ENCODE results near the gene MMD.
"Not testable (repeated sequence)": the region's sequence is repeated elsewhere in the genome, so short reads cannot be mapped to it uniquely, and the experiment has no call there.

The MMD gene

GRCh38 chr17:55409030-55409800 is 12.4 kb downstream of the MMD start:
- no peak for TF ChIP-seq CTCF (IDR thresholded peaks at IDR 0.05; ENCODE audit: insufficient read depth, low read length, poor library complexity, severe bottlenecking)
- Histone ChIP-seq H3K36me3 (ENCODE audit: control insufficient read depth, insufficient read depth, low read length) (peaks cover 16% of the 10 kb centered on the region), H3K27me3 (replicated peaks; ENCODE audit: control insufficient read depth, insufficient read depth, low read length) (no peaks in the 10 kb centered on the region), H3K4me3 (replicated peaks; ENCODE audit: low read depth, low read length) (no peak overlapping the region)
- no peak for DNase-seq (ENCODE audit: extremely low read depth, insufficient read length)

DNA sequence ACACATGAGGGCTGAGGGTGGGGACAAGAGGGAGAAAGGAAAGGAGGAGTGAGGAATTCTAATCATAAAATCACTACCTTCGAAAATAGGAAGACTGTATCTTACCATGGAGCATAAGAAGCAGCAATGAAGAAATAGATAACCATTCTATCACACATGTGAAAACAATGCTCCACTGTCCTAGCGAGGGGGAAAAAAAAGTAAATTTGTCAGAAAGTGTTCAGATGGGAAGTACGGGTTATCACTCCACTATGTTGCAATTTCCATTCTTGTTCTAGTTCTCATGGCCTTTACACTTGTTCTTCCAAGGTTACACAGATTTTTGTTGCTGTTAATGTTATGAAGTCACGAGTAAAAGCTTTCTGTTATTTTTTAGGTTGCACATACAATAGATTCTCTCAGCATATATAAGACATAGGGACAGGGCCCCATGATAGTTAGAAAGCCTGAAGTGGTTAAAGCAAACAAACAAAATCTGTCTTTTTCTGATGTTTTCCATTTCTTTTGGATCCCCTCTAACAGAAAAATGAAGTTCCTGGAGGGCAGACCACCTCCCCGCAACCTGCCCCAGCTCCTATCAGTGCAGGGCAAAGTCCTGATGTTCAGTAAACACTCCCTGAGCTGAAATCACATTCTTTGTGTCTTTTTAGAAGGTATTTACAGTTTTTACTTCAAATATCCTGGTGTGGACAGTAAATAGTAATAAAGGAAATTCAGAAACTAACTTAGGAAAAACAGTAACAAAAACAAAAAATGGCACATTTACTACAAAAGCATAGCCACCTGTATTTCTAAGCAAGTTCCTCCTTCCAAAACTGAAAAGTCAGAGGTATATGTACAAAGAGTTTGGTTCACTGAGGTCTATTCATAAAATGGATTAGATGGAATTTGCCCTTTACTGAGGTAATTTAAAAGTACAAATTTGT is 13.7 kb downstream of the MMD start:
- no peak overlapping the region for H3K4me3 ChIP-seq (replicated peaks; ENCODE audit: low read depth, low read length)
- no peak for DNase-seq (ENCODE audit: extremely low read depth, insufficient read length)
- no peak for TF ChIP-seq CTCF (IDR thresholded peaks at IDR 0.05; ENCODE audit: insufficient read depth, low read length, poor library complexity, severe bottlenecking)
- no peaks in the 10 kb centered on the region for H3K27me3 ChIP-seq (replicated peaks; ENCODE audit: control insufficient read depth, insufficient read depth, low read length)
- peaks cover 15% of the 10 kb centered on the region for H3K36me3 ChIP-seq (ENCODE audit: control insufficient read depth, insufficient read depth, low read length)

DNA sequence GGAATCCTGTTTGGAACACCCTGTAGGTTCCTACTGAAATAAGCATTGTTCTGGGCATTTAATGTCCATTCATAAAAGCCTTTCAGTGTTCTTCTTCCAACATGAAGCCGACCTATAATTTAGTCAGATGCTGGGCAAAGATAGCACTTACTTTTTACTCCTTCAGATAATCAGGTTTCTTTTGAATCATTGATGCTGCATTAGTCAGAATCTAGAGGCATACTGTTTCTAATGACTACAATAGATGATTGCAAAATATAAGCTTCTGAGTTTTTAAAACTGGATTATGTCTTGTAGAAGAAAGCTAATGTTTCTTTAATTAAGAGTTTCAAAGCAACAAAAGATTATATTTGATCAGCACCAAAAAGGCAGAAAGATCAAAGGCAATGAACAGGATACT is 16.0 kb downstream of the MMD start:
- peaks cover 13% of the 10 kb centered on the region for H3K36me3 ChIP-seq (ENCODE audit: control insufficient read depth, insufficient read depth, low read length)
- DNase-seq (ENCODE audit: extremely low read depth, insufficient read length), result no peak
- no peaks in the 10 kb centered on the region for H3K27me3 ChIP-seq (replicated peaks; ENCODE audit: control insufficient read depth, insufficient read depth, low read length)
- TF ChIP-seq CTCF (IDR thresholded peaks at IDR 0.05; ENCODE audit: insufficient read depth, low read length, poor library complexity, severe bottlenecking), result no peak
- no peak overlapping the region for H3K4me3 ChIP-seq (replicated peaks; ENCODE audit: low read depth, low read length)

DNA sequence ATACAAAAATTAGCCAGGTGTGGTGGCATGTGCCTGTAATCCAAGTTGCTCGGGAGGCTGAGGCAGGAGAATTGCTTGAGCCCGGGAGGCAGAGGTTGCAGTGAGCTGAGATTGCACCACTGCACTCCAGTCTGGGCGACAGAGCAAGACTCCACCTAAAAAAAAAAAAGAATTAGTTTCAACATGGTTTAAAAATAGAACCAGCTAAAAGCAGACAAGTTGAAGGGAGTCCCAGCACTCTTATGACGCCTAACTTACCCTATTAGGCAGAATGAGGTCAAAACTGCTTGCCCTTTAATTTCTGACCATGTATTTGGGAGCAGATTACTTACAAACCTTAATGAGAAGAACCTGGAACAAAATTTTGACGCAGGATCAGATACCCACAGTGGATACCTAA is 17.4 kb downstream of the MMD start:
- peaks cover 11% of the 10 kb centered on the region for H3K36me3 ChIP-seq (ENCODE audit: control insufficient read depth, insufficient read depth, low read length)
- DNase-seq (ENCODE audit: extremely low read depth, insufficient read length), result not testable (repeated sequence)

GRCh38 chr17:55402374-55402773 is 19.3 kb downstream of the MMD start:
- TF ChIP-seq CTCF (IDR thresholded peaks at IDR 0.05; ENCODE audit: insufficient read depth, low read length, poor library complexity, severe bottlenecking), result no peak
- H3K4me3 ChIP-seq (replicated peaks; ENCODE audit: low read depth, low read length), result no peak overlapping the region
- no peaks in the 10 kb centered on the region for H3K27me3 ChIP-seq (replicated peaks; ENCODE audit: control insufficient read depth, insufficient read depth, low read length)
- no peak for DNase-seq (ENCODE audit: extremely low read depth, insufficient read length)
- H3K36me3 ChIP-seq (ENCODE audit: control insufficient read depth, insufficient read depth, low read length), result peaks cover 11% of the 10 kb centered on the region

More for the DNA sequence above, 17.4 kb downstream of the MMD start:
- not testable (repeated sequence) for H3K27me3 ChIP-seq (replicated peaks; ENCODE audit: control insufficient read depth, insufficient read depth, low read length); H3K4me3 ChIP-seq (replicated peaks; ENCODE audit: low read depth, low read length)

GRCh38 chr17:55398689-55399088 is 22.9 kb downstream of the MMD start:
- DNase-seq (ENCODE audit: extremely low read depth, insufficient read length), result no peak
- Histone ChIP-seq H3K27me3 (replicated peaks; ENCODE audit: control insufficient read depth, insufficient read depth, low read length) (no peaks in the 10 kb centered on the region), H3K4me3 (replicated peaks; ENCODE audit: low read depth, low read length) (no peak overlapping the region), H3K36me3 (ENCODE audit: control insufficient read depth, insufficient read depth, low read length) (peaks cover 10% of the 10 kb centered on the region)
- no peak for TF ChIP-seq CTCF (IDR thresholded peaks at IDR 0.05; ENCODE audit: insufficient read depth, low read length, poor library complexity, severe bottlenecking)

All from GM06990 (cell line).